ENCODE measurements around the gene ZBTB43.
A peak's percentile ranks its signal among the peaks of the same experiment; 100 is the strongest.
"Not testable (repeated sequence)": the region's sequence is repeated elsewhere in the genome, so short reads cannot be mapped to it uniquely, and the experiment has no call there.

ZBTB43 gene

DNA sequence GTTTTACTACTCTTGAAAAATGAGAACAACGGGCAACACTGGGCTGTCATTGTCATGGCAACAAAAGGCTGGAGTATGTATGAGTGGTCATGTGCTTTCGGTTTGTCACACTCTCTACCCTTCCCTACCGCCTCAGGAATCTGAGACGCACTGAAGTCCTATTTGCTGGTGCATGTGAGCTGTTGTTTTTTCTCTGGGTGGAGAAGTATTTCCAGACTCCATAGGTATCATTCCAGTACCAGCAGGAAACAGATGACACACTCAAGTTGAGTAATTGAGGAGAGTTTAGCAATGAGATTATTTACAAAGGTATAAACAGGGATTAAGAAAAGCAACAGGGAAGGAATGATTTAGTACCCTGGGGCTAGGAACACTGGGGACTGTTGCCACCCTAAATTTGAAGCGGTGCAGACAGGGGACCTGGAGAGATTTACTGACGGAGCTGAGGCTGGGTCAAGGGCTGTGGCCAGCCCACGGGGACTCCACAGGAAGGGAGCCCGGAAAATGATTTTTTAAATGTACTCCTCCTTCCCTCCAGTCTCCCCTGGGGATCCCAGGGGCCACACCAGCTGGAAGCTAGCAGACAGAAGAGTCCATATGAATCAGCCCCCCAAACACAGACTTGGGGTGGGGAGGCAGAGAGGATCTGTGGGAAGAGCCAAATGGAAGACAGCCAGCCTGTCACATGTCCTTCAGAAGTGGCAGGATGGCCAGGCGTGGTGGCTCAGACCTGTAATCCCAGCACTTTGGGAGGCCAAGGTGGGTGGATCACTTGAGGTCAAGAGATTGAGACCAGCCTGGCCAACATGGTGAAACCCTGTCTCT, 13.2 kb upstream of the ZBTB43 start:
- no peak for DNase-seq

DNA sequence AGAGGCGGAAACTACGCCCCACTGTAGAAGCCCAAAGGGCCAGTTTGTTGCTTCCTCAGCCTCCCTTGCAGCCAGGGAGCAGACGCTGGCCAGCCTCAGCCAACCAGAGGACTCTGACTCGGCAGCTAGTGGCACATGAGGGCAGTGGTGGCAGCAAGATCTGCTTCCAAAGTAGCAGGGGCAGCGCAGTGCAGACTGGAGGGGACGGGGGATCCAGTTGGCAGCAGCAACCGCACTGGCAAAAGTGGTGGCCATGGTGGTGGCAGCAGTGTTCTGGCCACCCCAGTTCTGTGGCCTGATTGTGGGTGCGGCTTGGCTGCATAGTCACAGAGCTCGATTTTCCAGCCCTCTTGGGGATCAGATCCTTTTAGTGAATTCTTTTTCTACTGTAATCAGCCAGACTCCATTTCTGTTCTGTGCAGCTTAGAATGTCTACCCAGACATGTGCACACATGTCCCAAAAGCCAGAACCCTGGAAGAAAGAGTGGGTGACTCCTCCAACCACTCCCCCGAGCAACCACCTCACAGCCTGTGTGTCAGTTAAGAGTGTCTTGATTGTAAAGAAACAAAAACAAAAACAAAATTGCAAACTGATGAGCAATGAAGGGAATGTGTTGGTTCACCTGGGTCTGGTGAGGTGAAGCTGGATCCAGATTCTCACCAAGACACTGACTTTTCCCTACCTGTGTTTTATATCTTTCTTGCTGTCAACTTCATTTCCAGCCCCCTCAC, 11.0 kb upstream of the ZBTB43 start:
- DNase-seq = no peak

- no peak for DNase-seq
Observed at GRCh38 chr9:126794441-126794840, 10.4 kb upstream of the ZBTB43 start.

- no peak for DNase-seq
Observed at GRCh38 chr9:126796758-126797157, 8.1 kb upstream of the ZBTB43 start.

DNA sequence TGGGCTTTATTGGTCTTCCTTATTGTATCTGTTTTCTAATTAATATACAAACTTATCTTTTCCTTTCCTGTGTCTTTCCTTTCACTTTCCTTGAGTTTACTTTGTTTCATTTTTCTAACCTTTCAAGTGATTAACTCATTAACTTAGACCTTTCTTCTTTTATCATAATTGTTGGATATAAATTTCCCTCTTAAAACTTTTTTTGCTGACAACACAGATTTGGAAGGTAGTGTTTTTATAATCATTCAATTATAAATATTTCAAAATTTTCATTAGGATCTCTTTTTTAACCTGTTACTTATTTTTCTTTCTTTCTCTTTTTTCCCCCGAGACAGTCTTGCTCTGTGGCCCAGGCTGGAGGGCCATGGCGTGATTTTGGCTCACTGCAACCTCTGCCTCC, 6.9 kb upstream of the ZBTB43 start:
- DNase-seq = no peak

- no peak for DNase-seq
Observed at GRCh38 chr9:126799034-126799433, 5.8 kb upstream of the ZBTB43 start.

GRCh38 chr9:126802318-126803059, 2.4 kb upstream of the ZBTB43 start:
- no peak for DNase-seq

- DNase-seq = no peak
Observed at GRCh38 chr9:126804198-126804695, 593 bp upstream of the ZBTB43 start.

GRCh38 chr9:126805554-126806262, 868 bp downstream of the ZBTB43 start:
- DNase-seq = peak; percentile 54 to 84 (median 66)

DNA sequence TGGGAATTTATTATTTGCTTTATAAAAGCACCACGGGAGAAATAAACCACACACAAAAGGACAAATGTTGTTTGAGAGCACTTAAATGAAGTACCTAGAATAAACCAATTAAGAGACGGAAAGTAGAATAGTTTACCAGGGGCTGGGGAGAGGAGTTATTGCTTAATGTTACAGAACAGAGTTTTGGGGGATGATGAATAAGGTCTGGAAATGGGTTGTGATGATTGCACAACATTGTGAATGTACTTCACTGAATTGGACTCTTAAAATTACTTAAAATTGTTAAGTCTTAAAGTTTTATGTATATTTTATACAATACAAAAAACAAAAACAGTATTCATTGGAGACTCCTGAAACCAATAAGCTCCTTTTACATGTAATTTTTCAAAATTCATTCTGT, 1.5 kb downstream of the ZBTB43 start:
- no peak for DNase-seq

DNA sequence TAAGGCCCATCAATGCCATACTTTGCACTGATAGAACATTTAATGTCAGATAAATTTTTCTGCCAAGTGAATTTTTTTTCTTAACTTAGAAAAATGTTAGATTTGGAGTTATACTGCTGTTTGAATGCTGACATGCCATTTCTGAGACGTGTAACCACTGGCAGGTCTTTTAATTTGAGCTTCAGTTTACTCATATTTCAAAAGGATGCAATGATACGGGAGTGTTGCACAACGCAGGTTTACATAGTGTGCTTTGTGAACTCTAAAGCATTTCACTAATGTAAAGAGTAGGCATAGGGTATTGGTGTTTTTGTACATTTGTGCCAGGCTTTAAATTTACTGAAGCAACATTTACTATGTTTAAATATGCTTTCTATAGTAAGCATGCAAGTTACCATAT, 4.2 kb downstream of the ZBTB43 start:
- DNase-seq = no peak

- DNase-seq = not testable (repeated sequence)
Observed at GRCh38 chr9:126810221-126810620, 5.4 kb downstream of the ZBTB43 start.

DNA sequence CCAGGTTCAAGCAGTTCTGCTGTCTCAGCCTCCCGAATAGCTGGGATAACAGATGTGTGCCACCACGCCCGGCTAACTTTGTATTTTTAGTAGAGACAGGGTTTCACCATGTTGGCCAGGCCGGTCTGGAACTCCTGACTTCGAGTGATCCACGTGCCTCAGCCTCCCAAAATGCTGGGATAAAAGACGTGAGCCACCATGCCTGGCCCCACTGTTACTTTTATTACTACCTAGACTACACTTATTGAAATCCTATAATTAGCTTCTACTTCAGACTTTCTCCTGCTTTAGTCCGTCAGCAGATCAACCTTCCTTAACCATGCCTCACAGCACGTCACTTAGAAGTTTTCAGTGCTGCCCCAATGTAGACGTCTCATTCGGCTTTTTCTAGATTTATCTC, 8.2 kb downstream of the ZBTB43 start:
- DNase-seq = no peak

- no peak for DNase-seq
Observed at GRCh38 chr9:126814091-126814490, 9.3 kb downstream of the ZBTB43 start.

- DNase-seq = not testable (repeated sequence)
Observed at GRCh38 chr9:126817615-126818014, 12.8 kb downstream of the ZBTB43 start.

DNA sequence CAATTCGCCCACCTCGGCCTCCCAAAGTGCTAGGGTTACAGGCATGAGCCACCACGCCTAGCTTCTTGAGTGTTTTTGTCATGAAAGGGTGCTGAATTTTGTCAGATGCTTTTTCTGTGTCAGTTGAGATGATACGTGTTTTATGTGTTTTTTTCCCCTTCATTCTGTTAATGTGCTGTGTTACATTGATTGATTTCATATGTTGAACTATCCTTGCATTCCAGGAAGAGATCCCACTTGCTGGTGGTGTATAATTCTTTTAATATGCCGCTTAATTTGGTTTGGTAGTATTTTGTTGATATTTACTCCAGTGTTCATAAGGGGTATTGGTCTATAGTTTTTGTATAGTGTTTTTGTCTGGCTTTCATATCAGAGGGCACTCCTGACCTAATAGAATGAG, 13.6 kb downstream of the ZBTB43 start:
- no peak for DNase-seq

DNA sequence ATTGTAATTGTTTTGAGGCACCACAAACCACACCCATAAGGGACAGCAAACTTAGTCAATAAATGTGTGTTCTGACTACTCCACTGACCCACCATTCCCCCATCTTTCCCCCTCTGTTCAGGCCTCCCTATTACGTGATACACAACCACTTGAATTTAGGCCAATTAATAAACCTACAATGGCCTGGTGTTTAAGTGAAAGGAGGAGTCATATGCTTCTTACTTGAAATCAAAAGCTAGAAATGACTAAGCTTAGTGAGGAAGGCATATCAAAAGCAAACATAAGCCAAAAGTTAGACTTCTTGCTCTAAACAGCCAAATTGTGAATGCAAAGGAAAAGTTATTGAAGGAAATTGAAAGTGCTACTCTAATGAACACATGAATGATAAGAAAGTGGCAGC, 14.6 kb downstream of the ZBTB43 start:
- peak in 1 of 5 donors; percentile 52 for DNase-seq

GRCh38 chr9:126822278-126822677, 17.4 kb downstream of the ZBTB43 start:
- DNase-seq = no peak

GRCh38 chr9:126822873-126823272, 18.0 kb downstream of the ZBTB43 start:
- no peak for DNase-seq

GRCh38 chr9:126824052-126824451, 19.2 kb downstream of the ZBTB43 start:
- DNase-seq = not testable (repeated sequence)

GRCh38 chr9:126827227-126827626, 22.4 kb downstream of the ZBTB43 start:
- no peak for DNase-seq

- no peak for DNase-seq
Observed at GRCh38 chr9:126829035-126829434, 24.2 kb downstream of the ZBTB43 start.

DNA sequence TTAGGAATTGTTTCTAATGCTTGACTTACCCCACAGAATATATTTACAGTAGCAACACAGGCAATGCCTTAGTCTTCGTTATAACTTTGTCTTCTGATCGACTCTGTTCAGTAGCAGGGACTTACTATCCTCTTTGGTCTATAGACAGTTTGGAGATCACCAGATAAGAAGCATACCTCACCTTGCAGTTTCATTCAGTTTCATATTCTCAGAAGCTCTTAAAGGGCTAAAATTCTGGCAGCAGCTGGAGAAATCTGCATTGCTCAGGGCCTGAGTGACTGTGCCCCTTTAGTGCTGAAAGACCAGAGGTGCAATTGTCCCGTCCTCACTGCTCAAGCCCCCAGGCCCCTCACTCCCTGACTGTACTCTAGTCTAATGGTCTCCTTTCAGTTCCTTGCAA, 26.0 kb downstream of the ZBTB43 start:
- DNase-seq = peak in 1 of 5 donors; percentile 9

Data from T-helper 1 cell (primary cell).